Osteocyte (in vitro differentiated cells): ENCODE results near the gene KIF1A. TPM values are rescaled to one million over a fixed set of nuclear protein-coding genes. Genes with fewer than 3 reads are reported as not detected.

Source experiments
- DNase-seq: peaks from one replicate; pipeline ENCODE4 v3.0.0; 2021; ENCODE audit warnings: mixed read lengths; ENCODE audit not compliant: unreplicated experiment; ENCODE audit errors: extremely low spot score
- H3K27ac Mint-ChIP-seq: one replicate; pipeline ENCODE4 v1.8.0; 2021; ENCODE audit warnings: mild to moderate bottlenecking, mixed read lengths; ENCODE audit not compliant: unreplicated experiment
- H3K27me3 Mint-ChIP-seq: one replicate; pipeline ENCODE4 v1.8.0; 2021; ENCODE audit warnings: mixed read lengths; ENCODE audit not compliant: unreplicated experiment
- H3K36me3 Mint-ChIP-seq: one replicate; pipeline ENCODE4 v1.8.0; 2021; ENCODE audit warnings: mixed read lengths; ENCODE audit not compliant: unreplicated experiment
- H3K4me1 Mint-ChIP-seq: one replicate; pipeline ENCODE4 v1.8.0; 2021; ENCODE audit warnings: mixed read lengths; ENCODE audit not compliant: unreplicated experiment
- H3K4me3 Mint-ChIP-seq: one replicate; pipeline ENCODE4 v1.8.0; 2021; ENCODE audit warnings: mild to moderate bottlenecking, moderate library complexity, mixed read lengths; ENCODE audit not compliant: unreplicated experiment
- H3K9me3 Mint-ChIP-seq: one replicate; pipeline ENCODE4 v1.8.0; 2021; ENCODE audit warnings: mixed read lengths; ENCODE audit not compliant: unreplicated experiment
- total RNA-seq: library from RNA; stranded (reverse); gene quantifications from 2 replicates; pipeline ENCODE4 v1.2.1, GENCODE V29; 2021
- TF ChIP-seq, protein P1 (sequence below): fragments of 200-600 bp; sonication (generic); IDR thresholded peaks from 2 replicates; pipeline ENCODE4 v1.5.0; 2021; ENCODE audit warnings: antibody characterized with exemption, mild to moderate bottlenecking, moderate library complexity

Gene KIF1A
- total RNA-seq, 1 donor from 2014 or later, result 5.6 TPM

DNA sequence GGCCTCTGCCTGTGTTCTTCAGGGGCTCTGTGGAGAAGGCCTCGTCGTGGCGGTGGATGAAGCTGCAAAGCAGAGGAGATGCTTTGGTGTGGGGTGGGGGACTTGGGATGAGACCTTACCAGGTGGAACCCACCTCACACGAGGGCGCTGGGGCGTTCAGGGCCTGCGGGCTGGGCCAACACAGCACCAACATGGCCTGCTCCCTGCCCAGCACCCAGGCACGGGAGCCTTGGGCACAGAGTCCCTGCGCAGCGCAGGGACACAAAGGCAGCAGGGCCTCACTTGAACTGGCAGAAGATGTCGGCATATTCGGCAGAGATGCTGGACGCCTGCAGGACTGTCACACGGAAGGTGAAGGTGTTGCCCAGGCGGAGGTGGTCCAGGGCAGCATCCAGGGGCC is 74.6 kb downstream of the KIF1A start:
- DNase-seq, result no peak
- Mint-ChIP-seq H3K36me3 (no peaks in the 10 kb centered on the region), H3K27ac (no peak overlapping the region), H3K9me3 (no peaks in the 10 kb centered on the region), H3K4me3 (no peak overlapping the region), H3K27me3 (peaks cover 2% of the 10 kb centered on the region), H3K4me1 (no peaks in the 10 kb centered on the region)
- TF ChIP-seq, protein P1, sequence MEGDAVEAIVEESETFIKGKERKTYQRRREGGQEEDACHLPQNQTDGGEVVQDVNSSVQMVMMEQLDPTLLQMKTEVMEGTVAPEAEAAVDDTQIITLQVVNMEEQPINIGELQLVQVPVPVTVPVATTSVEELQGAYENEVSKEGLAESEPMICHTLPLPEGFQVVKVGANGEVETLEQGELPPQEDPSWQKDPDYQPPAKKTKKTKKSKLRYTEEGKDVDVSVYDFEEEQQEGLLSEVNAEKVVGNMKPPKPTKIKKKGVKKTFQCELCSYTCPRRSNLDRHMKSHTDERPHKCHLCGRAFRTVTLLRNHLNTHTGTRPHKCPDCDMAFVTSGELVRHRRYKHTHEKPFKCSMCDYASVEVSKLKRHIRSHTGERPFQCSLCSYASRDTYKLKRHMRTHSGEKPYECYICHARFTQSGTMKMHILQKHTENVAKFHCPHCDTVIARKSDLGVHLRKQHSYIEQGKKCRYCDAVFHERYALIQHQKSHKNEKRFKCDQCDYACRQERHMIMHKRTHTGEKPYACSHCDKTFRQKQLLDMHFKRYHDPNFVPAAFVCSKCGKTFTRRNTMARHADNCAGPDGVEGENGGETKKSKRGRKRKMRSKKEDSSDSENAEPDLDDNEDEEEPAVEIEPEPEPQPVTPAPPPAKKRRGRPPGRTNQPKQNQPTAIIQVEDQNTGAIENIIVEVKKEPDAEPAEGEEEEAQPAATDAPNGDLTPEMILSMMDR, result no peak

DNA sequence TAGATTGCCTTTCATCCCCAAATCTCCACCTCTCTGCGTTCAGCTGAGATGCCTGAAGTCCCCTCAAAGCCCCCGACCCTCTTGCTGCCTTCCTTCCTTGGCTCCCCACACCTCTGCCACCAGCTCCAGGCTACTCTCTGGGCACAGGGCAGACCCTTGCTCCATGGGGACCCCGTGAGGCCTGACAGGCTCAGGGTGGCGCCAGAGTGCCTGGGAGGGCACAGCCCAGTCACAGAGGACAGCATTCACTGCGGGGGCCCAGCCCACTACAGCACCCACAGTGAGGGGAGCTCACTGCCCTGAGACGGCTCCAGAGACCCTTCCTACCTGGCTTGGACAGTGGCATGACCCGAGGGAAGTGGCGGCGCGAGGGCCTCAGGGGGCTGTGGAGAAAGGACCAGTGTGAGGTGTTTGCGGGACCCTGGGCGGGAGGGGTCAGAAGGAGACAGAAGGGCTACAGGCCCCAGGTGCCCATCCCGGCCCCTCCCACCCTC is 77.4 kb downstream of the KIF1A start:
- no peak for DNase-seq
- H3K4me3 Mint-ChIP-seq, result no peak overlapping the region
- H3K27ac Mint-ChIP-seq, result no peak overlapping the region
- no peaks in the 10 kb centered on the region for H3K36me3 Mint-ChIP-seq
- H3K4me1 Mint-ChIP-seq, result no peaks in the 10 kb centered on the region
- TF ChIP-seq, protein P1, result no peak
- H3K9me3 Mint-ChIP-seq, result no peaks in the 10 kb centered on the region
- peaks cover 2% of the 10 kb centered on the region for H3K27me3 Mint-ChIP-seq

DNA sequence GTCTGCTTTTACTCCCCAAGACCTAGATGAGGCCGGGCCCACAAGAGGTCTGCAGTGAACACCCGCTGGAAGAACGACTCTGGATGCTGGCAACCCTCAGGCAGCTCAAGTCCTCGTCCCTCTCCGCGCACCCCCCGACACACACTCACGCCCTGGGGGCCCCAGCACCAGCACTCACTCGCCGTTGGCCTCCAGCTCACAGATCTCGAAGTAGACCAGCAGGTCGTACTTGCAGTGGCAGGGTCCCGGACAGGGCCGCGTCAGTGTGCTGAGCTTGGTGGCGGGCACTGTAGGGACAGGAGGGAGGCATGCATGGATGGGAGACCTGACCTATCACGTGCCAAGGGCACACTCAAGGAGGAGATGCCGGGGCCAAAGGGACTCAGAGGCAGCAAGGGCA is 78.9 kb downstream of the KIF1A start:
- no peaks in the 10 kb centered on the region for H3K4me1 Mint-ChIP-seq

DNA sequence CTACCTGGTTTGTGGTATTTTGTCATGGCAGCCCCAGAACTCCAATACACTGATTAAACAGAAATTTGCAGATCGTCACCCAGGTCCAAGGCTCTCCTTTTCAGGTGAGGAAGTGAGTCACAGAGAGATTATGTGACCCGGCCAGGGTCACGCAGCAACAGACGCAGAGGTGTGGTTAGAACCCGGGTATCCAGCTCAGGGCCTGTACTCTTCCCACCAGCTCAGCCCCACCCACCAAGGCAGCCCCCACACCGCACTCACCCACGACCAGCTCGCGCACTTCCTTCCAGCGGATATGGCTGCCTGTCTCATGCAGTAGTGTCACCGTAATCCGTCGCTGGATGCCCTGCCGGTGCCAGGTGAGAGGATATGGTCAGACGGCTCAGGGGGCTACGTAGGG is 80.2 kb downstream of the KIF1A start:
- no peaks in the 10 kb centered on the region for H3K4me1 Mint-ChIP-seq
- H3K27ac Mint-ChIP-seq, result no peak overlapping the region
- no peak for DNase-seq
- no peaks in the 10 kb centered on the region for H3K9me3 Mint-ChIP-seq
- TF ChIP-seq, protein P1, result no peak
- H3K4me3 Mint-ChIP-seq, result no peak overlapping the region
- H3K36me3 Mint-ChIP-seq, result no peaks in the 10 kb centered on the region
- H3K27me3 Mint-ChIP-seq, result peaks cover 2% of the 10 kb centered on the region

More for the DNA sequence above, 78.9 kb downstream of the KIF1A start:
- Mint-ChIP-seq H3K36me3 (no peaks in the 10 kb centered on the region), H3K9me3 (no peaks in the 10 kb centered on the region), H3K4me3 (no peak overlapping the region), H3K27me3 (peaks cover 2% of the 10 kb centered on the region), H3K27ac (no peak overlapping the region)
- no peak for DNase-seq
- TF ChIP-seq, protein P1, result no peak

DNA sequence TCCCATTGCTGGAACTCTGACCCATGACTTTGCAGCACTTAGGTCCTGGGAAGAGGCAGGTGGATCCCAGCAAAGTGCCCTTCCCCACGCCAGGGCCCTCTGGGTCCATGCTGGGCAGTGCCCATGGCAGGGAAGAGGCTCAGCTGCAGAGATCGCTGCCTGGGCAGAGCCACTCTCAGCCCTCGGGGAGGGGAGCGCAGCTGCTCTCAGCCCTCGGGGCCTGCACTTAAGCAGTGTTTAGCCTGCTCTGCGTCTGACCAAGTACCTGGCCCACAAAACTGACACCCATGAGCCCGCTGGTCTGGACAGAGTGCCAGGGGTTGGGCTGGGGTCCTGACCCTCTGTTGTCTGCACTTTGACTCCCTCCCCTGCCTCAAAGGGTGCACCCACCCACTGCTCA is 82.1 kb downstream of the KIF1A start:
- Mint-ChIP-seq H3K27me3 (peaks cover 2% of the 10 kb centered on the region), H3K4me1 (no peaks in the 10 kb centered on the region), H3K27ac (no peak overlapping the region), H3K4me3 (no peak overlapping the region), H3K9me3 (no peaks in the 10 kb centered on the region), H3K36me3 (no peaks in the 10 kb centered on the region)
- no peak for DNase-seq
- TF ChIP-seq, protein P1, result no peak
